HG02571 (cell line): Measurements from ENCODE around the gene SPRR2G.
"Not testable (repeated sequence)": the region's sequence is repeated elsewhere in the genome, so short reads cannot be mapped to it uniquely, and the experiment has no call there.

ENCODE experiments used
- ATAC-seq: cut with Tn5 transposase; IDR thresholded peaks from one replicate; pipeline ENCODE4 v1.9.1; 2021; ENCODE audit warnings: mild to moderate bottlenecking, moderate library complexity; ENCODE audit not compliant: unreplicated experiment

SPRR2G gene

DNA sequence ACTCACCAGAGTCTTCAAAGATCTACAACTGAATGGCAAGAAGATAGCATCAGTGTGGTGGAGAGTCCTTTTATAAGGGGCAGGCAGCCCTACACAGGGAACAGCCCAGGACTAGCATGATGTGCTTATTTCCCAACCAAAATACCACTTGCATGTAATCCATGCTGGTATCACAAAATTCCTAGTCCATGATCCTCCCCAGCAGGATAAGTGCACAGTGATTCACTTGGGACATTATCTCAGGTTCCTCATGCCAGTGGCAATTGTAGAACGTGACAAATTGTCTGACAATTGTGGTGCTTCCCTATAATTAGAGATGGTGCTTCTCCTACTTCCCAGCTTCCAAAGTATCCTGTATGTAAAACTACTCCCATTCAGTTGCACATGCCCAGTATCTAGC lies at the start of gene SPRR2G:
Gene SPRR2G, minus strand, starts transcription at position 45 of the 400 bp plus-strand sequence. CDS start 780 bp downstream, outside the sequence.
- no peak for ATAC-seq

DNA sequence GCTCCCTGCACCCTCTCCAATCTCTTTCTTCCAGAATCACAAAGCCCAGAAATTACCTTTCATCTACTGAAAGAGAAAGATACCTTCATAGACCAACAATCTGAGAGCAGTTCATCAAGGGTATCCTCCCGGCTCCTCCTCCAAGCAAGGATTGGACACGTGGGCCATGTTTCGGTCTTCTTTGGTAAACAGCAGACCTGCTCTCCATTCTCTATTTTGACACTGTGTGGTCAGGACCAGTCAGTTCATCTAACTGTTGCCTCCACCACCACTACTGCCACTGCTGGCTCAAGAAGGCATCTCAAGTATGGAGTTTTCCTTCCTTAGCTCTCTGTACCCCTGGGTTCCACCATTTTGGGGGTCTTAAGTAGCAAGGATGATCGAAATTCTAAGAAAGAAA lies 44.5 kb upstream of the SPRR2G start:
- no peak for ATAC-seq

DNA sequence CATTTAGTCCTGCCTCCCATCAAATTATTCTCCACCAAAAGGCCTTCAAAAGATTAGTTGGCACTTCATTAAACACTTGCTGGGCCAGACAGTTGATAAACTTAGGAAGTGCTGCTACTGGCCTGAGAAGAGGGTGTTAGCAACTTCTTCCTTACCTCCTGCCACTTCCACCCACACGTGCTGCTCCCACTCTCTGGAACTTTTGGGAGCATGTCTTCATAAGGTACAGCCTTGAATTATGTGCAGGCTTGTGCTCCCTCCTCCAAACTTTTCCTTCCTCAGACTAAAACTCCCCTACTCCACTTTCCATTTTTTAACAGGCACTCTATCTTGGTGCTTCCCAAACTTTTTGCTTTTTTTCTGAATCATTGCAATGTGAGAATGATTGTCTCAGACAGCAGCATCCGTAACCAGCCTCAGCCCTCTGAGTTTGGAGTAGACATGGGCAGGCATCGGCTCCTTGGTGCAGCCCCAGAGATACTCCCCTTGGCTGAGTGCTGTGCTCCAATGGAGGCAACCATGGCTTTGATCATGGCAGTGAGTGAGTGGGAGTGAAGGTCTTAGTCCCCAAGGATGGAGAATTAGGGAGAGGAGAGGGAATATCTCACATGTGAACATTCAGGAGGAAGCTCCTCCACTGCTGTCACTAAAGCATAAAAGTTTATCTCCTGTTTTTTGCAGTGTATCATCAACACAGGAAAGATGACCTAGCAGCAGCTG lies 43.8 kb upstream of the SPRR2G start:
- no peak for ATAC-seq

DNA sequence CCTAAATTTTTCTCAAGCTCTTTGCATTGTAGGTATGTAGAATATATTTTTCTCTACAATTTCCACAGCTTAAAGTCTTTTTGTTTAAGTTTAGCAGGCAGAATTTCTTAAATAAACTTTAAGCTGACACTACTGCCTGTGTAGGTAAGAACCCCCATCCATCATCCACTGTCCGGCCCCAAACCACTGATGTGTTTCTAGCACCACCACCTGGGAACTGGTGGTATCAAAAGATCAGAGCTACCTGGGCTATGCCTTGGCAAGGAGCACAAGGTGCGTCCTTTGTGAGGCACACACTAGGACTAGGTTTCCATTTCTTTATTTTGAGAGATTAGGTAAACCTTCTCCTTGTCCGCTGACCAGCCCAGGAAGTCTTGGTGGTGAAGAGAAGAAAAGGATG lies 42.0 kb upstream of the SPRR2G start:
- no peak for ATAC-seq

DNA sequence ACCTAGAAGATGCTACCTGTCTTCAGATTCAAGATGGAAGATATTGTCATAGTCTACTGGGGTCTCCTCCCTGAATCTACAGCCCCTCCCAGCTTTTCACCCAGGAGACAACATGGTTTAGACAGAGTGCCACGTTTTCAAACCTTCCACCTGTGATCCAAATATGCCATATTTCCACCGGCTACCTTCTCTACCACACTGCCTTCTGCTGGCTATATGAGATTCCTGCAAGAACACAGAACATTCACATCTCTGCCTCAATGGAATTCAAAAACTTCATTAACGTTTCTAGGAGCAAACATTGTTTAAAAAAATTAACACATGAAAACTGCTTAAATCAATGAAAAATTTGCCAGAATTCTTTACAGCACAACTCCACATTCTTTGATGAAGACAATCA lies 39.7 kb upstream of the SPRR2G start:
- no peak for ATAC-seq

DNA sequence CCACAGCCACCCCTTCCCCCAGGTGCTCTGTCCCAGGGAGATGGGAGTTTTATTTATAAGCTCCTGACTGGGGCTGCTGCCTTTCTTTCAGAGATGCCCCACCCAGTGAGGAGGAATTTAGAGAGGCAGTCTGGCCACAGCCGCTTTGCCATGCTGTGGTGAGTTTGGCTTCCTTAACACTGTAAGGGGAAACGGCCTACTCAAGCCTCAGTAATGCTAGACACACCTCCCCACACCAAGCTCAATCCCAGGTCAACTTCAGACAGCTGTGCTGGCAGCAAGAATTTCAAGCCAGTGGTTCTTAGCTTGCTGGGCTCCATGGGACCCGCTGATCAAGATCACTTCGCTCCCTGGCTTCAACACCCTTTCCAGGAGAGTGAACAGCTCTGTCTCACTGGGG lies 37.6 kb upstream of the SPRR2G start:
- not testable (repeated sequence) for ATAC-seq

DNA sequence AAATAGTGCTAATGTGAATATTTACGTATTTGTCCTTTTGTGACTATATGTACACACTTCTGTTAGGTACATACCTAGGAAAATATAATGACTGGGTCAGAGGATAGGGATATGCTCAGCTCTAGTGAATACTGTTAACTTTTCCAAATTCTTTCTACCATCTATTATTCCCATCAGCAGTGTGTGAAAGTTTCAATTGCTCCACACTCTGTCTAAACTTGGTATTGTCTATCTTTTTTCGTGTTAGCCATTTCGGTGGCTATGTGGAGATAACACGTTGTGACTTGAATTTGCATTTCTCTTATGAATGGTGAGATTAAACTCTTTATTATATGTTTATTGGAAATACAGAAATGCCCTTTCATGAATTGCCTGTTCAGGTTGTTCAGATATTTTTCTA lies 29.9 kb upstream of the SPRR2G start:
- ATAC-seq: no peak

DNA sequence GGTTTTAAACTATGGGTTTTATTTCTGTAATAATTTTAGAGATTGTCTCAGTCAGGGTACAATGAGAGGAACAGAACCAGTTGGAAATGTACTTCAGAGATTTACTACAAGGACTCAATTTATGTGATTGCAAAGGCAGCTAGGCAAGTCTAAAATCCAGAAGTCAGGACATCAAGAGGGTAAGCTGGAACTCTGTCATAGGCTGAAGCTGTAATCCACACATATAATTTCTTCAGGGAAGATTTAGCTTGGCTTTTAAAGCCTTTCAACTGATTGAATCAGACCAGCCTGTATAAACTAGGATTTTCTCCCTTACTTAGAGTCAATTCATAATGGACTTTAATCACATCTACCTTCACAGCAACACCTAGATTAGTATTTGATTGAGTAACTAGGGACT lies 28.2 kb upstream of the SPRR2G start:
- no peak for ATAC-seq

DNA sequence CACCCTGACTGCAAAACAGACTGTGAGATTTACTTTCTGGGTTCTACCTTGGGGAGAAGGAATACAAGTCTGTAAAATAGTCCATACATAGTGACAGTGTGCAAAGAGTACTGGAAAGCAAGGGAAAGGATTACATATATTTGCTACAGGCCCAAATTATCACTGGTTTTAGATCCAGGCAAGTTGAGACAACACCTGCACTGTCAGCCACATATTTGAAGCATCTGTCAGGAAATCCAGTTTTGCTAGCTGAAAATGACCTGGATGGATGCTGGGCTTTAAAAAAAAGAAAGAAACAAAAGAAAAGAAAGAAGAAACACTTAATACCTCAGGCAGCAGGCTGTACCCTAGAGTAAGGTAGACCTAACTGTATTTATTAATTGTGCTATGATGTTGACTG lies 23.9 kb upstream of the SPRR2G start:
- ATAC-seq: no peak

DNA sequence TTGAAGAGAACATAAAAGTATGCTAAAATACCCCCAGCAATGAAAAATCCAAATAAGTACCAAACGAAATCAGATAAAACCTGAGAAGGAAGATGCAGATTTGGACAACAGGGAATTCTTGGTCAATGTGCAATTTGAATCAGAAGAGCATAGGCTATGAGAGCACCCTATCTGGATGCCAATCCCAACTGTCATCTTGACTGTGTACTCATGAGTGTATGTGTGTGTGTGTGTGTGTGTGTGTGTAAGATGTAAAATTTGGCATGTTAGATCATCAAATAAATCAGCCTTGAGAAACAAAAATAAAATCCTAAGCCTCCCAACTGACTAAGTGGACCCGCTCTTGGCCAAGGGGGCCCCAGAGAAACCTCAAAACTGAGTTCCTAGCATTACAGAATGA lies 18.0 kb upstream of the SPRR2G start:
- no peak for ATAC-seq

DNA sequence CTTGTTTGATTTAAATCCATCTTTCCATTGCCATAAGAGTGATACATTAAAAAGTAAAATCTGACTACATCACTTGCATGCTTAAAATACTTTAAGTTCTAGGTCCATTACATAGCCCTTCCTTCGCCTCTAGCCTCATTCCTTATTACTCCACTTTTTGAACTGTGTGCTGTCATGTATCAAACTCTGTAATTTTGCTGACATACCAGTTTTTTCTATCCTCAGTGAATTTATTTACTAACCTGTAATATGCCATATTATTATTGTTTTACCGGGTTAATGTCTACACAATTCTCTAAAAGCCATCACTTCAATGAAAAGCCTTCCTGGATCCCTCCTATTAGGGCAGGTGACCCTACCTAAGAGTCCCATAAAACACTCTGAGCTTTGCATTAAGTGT lies 4.9 kb upstream of the SPRR2G start:
- ATAC-seq: no peak

DNA sequence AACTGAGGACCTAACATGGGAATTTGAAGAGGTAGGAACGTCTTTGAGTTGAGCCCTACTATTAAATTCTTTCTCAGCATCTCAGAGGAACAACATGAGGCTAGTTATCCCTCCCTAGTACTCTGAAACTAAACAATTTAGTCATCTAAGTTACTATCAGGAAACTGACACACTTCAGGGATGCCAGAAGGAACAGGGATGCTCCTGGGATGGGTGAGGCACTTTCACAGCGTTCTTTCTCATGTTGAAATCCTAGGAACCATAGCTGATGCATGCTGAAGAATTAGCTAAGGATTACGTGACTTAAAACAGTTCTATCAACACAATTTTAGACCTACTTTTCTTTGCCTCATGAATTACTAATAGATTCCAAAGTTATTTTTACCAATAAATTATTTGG lies 1.8 kb upstream of the SPRR2G start:
- ATAC-seq: no peak

DNA sequence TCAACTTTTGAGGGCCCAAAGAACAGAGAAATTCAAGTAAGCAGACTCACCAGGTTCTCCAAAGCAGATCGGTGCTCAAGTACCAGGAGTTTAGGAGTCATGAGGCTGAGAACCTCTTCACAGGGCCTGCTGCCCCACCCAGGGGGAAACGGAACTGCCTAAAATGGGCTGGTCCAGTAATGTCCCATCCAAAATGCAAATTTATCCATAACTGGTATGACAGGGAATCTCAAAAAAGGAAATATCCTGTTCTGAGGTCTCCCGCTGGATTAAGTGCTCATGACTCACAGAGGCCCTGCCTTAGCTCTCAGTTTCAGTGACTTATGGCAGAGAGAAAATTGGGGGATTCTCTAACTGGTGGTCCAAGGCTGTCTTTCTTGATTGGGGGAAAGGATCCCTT lies 9.3 kb downstream of the SPRR2G start:
- ATAC-seq: no peak

DNA sequence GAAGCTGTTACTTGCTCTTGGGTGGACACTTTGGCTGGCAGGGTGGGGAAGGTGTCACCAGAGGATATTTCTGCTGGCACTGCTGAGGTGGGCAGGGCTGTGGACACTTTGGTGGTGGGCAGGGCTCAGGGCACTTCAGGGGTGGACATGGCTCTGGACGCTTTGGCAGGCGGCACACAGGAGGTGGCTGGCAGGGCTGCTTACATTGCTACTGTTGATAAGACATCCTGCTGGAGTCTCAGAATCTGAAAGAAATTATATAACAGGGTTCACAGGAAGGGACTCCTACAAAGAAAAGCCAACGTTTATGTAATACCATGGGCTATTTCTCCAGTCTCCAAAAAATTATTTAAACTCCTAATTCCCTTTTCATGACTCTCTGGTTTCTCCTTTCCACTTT lies 10.2 kb downstream of the SPRR2G start:
- no peak for ATAC-seq

DNA sequence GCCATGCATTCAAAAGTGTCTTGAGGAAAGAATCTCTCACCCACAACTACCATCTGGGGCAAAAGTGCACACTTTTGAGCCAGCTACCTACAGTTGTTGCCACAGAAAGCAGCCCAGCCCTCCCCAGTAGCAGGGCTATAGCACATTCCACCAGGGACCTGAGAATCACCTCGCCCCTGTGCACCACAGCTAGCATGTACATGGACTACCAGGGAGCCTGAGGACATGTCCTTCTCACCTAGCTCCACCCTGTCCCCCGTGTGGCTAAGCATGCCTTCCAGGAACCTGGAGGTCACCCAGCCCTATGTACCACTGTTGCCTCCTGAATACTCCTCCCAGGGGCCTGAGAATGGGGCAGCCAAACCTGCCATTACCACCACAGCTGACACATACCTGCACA lies 16.9 kb downstream of the SPRR2G start:
- no peak for ATAC-seq

DNA sequence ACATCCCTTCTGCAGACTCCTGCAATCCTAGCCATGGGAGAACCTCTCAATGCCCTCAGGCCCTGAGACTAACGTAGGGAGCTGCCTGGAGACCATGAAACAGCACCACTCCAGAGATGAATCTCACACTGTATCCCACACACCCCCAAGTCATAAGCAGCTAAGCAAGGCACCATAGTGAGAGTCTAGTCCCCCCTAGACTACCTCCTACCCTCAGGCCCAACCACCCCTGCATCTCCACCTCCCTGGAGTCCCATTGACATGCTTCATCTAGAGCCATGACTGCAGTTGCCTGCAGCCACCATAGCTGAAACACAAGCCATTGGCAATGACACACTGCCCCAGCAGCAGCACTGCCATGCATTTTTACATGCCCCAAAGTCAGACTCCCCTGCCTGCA lies 17.4 kb downstream of the SPRR2G start:
- no peak for ATAC-seq

DNA sequence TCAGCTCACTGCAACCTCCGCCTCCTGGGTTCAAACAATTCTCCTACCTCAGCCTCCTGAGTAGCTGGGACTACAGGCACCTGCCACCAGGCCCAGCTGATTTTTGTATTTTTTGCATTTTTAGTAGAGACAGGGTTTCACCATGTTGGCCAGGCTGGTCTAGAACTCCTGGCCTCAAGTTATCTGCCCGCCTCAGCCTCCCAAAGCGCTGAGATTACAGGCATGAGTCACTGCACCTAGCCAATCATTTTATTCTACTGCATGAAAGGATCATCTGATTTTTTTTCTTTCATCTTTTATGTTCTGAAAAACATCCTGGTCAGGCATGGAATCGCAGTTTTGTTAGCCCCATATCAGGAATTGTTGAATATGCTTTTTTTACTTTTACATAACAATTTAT lies 22.0 kb downstream of the SPRR2G start:
- not testable (repeated sequence) for ATAC-seq

DNA sequence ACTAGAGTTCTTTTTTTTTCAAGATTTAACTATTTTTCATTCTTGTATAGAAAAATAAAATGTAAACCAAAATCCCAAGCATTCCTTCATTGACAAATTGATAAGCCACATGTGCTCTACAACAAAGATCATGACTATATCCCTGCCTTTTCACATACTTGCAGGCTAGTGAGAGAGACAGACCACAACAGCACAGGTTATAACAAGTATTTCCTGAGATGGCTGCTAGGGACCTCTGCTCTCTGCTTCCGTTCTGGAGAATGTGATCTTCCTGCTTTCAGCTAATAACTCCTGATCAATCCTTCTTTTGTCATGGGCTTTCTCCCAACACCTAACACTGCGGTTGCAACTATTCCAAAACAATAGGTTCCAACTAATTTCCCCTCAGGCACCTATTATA lies 23.4 kb downstream of the SPRR2G start:
- no peak for ATAC-seq

DNA sequence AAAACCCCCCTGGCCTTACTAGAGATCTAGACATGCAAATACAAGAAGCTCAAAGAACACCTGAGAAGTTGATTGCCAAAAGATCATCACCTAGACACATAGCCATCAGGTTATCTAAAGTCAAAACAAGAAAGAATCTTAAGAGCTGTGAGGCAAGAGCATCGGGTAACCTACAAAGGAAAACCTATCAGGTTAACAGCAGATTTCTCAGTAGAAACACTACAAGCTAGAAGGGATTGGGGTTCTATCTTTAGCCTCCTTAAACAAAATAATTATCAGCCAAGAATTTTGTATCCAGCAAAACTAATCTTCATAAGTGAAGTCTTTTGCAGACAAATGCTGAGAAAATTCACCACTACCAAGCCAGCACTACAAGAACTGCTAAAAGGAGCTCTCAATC lies 25.2 kb downstream of the SPRR2G start:
- ATAC-seq: no peak

DNA sequence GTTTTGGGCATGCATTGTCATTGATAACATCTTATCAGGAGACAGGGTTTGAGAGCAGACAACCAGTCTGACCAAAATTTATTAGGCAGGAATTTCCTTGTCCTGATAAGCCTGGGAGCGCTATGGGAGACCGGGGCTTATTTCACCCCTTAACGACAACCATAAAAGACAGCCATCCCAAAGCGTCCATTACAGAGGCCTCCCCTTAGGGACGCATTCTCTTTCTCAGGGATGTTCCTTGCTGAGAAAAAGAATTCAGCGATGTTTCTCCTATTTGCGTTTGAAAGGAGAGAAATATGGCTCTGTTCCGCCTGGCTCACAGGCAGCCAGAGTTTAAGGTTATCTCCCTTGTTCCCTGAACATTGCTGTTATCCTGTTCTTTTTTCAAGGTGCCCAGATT lies 26.9 kb downstream of the SPRR2G start:
- ATAC-seq: not testable (repeated sequence)

DNA sequence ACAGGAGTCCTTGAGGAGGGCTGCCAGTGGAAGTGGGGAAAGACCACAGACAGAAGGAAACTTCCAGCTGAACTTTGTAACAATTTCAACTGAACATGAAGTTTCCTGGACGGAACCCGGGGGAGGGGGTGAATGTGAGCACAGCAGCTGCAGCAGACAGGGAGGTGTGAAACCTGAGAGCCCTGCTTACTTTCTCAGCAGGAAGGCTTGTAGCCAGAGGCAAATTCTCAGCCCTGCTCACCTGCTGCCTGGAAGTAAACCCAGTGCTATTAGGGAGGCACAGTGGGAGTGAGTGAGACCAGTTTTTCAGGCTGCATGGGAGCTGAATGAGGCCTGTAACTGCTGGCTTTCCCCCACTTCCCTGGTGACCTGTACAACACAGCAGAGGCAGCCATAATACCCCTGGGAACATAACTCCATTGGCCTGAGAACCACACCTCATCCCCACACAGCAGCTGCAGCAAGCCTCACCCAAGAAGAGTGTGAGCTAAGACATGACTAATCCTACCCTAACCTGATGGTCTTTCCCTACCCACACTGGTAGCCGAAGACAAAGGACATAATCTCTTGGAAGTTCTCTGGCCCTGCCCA lies 27.8 kb downstream of the SPRR2G start:
- ATAC-seq: no peak

DNA sequence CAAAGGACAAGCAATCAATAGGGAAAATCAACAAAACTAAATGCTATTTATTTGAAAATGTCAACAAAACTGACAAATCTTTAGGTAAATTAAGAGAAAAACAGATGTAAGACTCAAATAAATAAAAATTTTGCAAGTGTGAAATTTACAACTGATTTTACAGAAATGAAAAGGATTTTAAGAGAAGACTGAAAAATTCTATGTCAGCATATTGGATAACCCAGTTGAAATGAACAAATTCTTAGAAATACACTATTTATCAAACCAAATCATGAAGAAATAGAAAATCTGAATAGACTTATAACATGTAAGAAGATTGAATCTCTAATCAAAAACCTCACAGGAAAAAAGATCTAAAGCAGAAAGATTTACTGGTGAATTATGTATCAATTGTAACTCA lies 29.7 kb downstream of the SPRR2G start:
- no peak for ATAC-seq

DNA sequence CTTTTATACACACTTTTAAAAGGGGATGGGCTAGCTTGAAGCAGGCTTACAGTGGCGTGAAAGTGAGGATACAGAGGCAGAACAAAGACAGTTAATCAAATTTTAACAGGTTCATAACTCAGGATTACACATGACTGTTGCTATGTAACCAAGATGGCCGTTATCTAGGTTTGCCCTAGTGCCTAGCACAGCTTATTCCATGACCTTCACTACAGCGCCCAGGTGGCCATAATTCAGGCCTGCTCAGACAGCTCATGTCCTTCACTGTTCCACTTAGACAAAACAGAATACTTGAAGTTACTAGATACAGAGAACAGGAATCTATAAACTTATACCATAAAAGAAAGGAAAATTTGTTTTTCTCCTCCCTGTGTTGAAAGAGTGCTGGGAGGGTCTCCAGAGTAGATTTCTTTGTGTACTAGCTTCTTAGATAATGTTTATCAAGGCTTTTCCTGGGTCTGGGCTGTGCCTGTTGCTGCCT lies 31.2 kb downstream of the SPRR2G start:
- no peak for ATAC-seq
